Naive thymus-derived CD4-positive, alpha-beta T cell (primary cell): Measurements from ENCODE around the gene DNMT3A. TPM values are rescaled to one million over a fixed set of nuclear protein-coding genes. Genes with fewer than 3 reads are reported as not detected.

Experiments
- ATAC-seq: fragments of 150-1000 bp; cut with Tn5 transposase; 2 replicates; pipeline ENCODE4 v1.10.0; 2021; ENCODE audit warnings: mild to moderate bottlenecking, moderate library complexity
- CTCF ChIA-PET: fragments of 350-600 bp; sonication (Branson Sonifier 250); formaldehyde crosslinking; loops from one replicate; lab custom pipeline; 2021; ENCODE audit warnings: antibody characterized with exemption; lab: Charles Lee
- POLR2A ChIA-PET: fragments of 350-600 bp; sonication (Branson Sonifier 250); formaldehyde crosslinking; loops from one replicate; lab custom pipeline; 2021; ENCODE audit warnings: antibody characterized with exemption, inconsistent platforms; lab: Charles Lee
- DNase-seq, 9 donors: peaks; one replicate each; pipeline versions ENCODE4 v3.0.0 to v3.0.0-alpha.2; 2020 to 2022; ENCODE audit warnings: mixed read lengths in 1 of 9
- H3K27ac ChIP-seq: one replicate; pipeline ENCODE4 v1.7.0; 2013; ENCODE audit warnings: mild to moderate bottlenecking, low read depth, low read length, moderate library complexity
- H3K27me3 ChIP-seq, 2 donors: one replicate each; pipeline ENCODE4 v1.7.0; 2013; ENCODE audit warnings: low read length in 2 of 2, mild to moderate bottlenecking in 2 of 2, moderate library complexity in 2 of 2; ENCODE audit not compliant: control insufficient read depth in 2 of 2, insufficient read depth in 2 of 2
- H3K36me3 ChIP-seq, 3 experiments: 1 replicate in 2 of 3; 2 replicates in 1 of 3; pipeline ENCODE4 v1.7.0; 2013; ENCODE audit warnings: low read length in 3 of 3, mild to moderate bottlenecking in 3 of 3, moderate library complexity in 1 of 3; ENCODE audit not compliant: insufficient read depth in 3 of 3, control insufficient read depth in 2 of 3
- H3K4me1 ChIP-seq, 2 donors: one replicate each; pipeline ENCODE4 v1.7.0; 2013; ENCODE audit warnings: low read length in 2 of 2, mild to moderate bottlenecking in 2 of 2, moderate library complexity in 1 of 2; ENCODE audit not compliant: control insufficient read depth in 2 of 2, insufficient read depth in 2 of 2
- H3K4me3 ChIP-seq: 2 replicates; pipeline ENCODE4 v1.7.0; 2013; ENCODE audit warnings: mild to moderate bottlenecking, low read length
- H3K9me3 ChIP-seq, 3 experiments: 1 replicate in 2 of 3; 2 replicates in 1 of 3; pipeline ENCODE4 v1.7.0; 2013; ENCODE audit warnings: low read length in 3 of 3; ENCODE audit not compliant: control insufficient read depth in 2 of 3
- H3K27ac Mint-ChIP-seq, 9 donors: one replicate each; pipeline ENCODE4 v1.8.0; 2020 to 2022; ENCODE audit warnings: mixed read lengths in 9 of 9, mild to moderate bottlenecking in 8 of 9, moderate library complexity in 5 of 9, inconsistent platforms in 2 of 9
- H3K27me3 Mint-ChIP-seq, 5 donors: one replicate each; pipeline ENCODE4 v1.8.0; 2021 to 2022; ENCODE audit warnings: mixed read lengths in 5 of 5, mild to moderate bottlenecking in 1 of 5
- H3K36me3 Mint-ChIP-seq, 5 donors: one replicate each; pipeline ENCODE4 v1.8.0; 2020 to 2022; ENCODE audit warnings: mixed read lengths in 5 of 5, mild to moderate bottlenecking in 3 of 5, inconsistent platforms in 1 of 5
- H3K4me1 Mint-ChIP-seq, 7 donors: one replicate each; pipeline ENCODE4 v1.8.0; 2020 to 2022; ENCODE audit warnings: mixed read lengths in 7 of 7, mild to moderate bottlenecking in 3 of 7, inconsistent platforms in 1 of 7
- H3K4me3 Mint-ChIP-seq, 10 donors: one replicate each; pipeline ENCODE4 v1.8.0; 2020 to 2022; ENCODE audit warnings: mild to moderate bottlenecking in 10 of 10, mixed read lengths in 10 of 10, moderate library complexity in 6 of 10, inconsistent platforms in 2 of 10
- H3K9me3 Mint-ChIP-seq, 11 donors: one replicate each; pipeline ENCODE4 v1.8.0; 2020 to 2022; ENCODE audit warnings: mixed read lengths in 11 of 11, mild to moderate bottlenecking in 4 of 11, inconsistent platforms in 1 of 11, moderate library complexity in 1 of 11
- intact Hi-C, 2 donors: fragments of 100-400 bp; cut with micrococcal nuclease; formaldehyde crosslinking; loops; one replicate each; pipeline ENCODE4 v1.15.1; 2023
- polyA plus RNA-seq, 2 donors: library from polyadenylated mRNA; unstranded; fragments of 300-500 nt; fragmentation: Illumina TruSeq; gene quantifications; one replicate each; pipeline ENCODE4 v1.2.3, GENCODE V29; 2021
- total RNA-seq, 6 experiments: library from RNA in 5 of 6; stranded (reverse) in 5 of 6; gene quantifications; 1 replicate in 5 of 6; 2 replicates in 1 of 6; pipeline ENCODE4 v1.2.3 and lab custom pipeline; 2021 to 2026

The DNMT3A gene
- total and polyA plus RNA-seq, 7 experiments from 2014 or later: 19.4 to 117 (median 80.7) TPM

DNA sequence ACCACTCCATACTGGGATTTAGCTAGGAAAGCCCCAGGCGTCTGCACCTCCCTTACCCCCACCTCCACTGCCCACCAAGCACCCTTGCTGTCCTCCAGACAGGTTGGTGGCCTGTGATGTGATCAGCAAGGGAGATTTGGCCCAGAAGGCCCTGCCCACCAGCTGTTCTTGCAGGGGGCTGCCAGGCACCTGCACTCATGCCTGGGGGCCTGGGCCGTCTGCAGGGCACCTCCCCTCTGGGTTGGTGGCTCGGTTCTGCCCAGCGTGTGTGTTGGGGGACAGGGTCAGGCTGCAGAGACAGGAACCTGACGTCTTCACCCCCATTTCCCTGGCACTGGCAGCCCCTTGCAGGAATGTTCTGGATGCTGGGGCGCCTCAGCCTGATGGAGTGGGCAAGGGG, 5.8 kb downstream of the DNMT3A start:
- H3K27ac Mint-ChIP-seq: peak overlapping the region in 8 of 9 donors; percentile 62 to 96 (median 91)

DNA sequence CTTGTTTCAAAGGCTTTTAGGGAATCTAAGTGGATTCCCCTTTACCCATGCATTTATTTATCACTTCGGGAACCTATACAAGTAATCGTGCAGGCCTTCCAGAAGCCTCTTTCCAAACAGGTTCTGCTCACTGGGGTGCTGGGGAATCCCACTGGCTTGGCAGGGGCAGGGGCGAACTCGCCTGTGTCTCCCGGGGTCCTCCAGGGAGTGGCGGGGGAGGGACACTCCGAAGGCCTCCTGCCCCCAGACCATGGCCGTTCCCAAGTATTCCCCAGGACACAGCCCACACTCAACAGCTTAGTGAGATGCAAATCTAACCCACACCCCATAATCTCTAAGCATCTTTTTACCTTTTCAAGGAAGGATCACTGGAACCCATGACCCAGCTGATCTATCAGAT, 6.5 kb downstream of the DNMT3A start:
- Histone ChIP-seq H3K27ac (peak overlapping the region; percentile 51), H3K27me3 (no peaks in the 10 kb centered on the region), H3K4me1 (peaks cover 13 to 67% of the 10 kb centered on the region in 2 donors), H3K36me3 (no peaks in the 10 kb centered on the region), H3K9me3 (no peaks in the 10 kb centered on the region), H3K4me3 (no peak overlapping the region)
- Mint-ChIP-seq H3K27ac (peak overlapping the region; percentile 56 to 95 (median 85)), H3K4me3 (peak overlapping the region in 7 of 10 donors; percentile 21 to 81 (median 62)), H3K4me1 (peaks cover 66 to 96% (median 89%) of the 10 kb centered on the region in 7 donors), H3K9me3 (peaks cover 0 to 1% (median 0%) of the 10 kb centered on the region in 11 donors), H3K36me3 (peaks cover 0 to 10% (median 4%) of the 10 kb centered on the region in 5 donors), H3K27me3 (no peaks in the 10 kb centered on the region)
- POLR2A ChIA-PET: interaction anchor here (0.6 to 3.3 kb wide), 4 partner anchors 21 to 163 kb away, joined by 4 to 25 read pairs (median 6); no protein-coding TSS in a partner anchor
- ATAC-seq (no peak), DNase-seq (no peak)
- intact Hi-C loops: loop anchor here in 1 of 2 donors (2.0 to 5.0 kb wide), 2 partner anchors 20 to 33 kb away; no protein-coding TSS in a partner anchor
- CTCF ChIA-PET: interaction anchor here (0.7 kb wide), 1 partner anchor 43 kb away, joined by 3 read pairs; no protein-coding TSS in a partner anchor

More for the DNA sequence above, 5.8 kb downstream of the DNMT3A start:
- Mint-ChIP-seq H3K9me3 (no peaks in the 10 kb centered on the region), H3K27me3 (no peaks in the 10 kb centered on the region), H3K36me3 (peaks cover 0 to 10% (median under 1%) of the 10 kb centered on the region in 5 donors), H3K4me3 (peak overlapping the region in 5 of 10 donors; percentile 7 to 81 (median 67)), H3K4me1 (peaks cover 66 to 89% (median 83%) of the 10 kb centered on the region in 7 donors)
- DNase-seq: no peak
- ChIA-PET CTCF (interaction anchor here (1.7 kb wide), 1 partner anchor 14 kb away, joined by 3 read pairs; no protein-coding TSS in a partner anchor), POLR2A (interaction anchor here (0.9 to 3.3 kb wide), 4 partner anchors 21 to 85 kb away, joined by 4 to 25 read pairs (median 6); no protein-coding TSS in a partner anchor)
- peak overlapping the region; percentile 51 for H3K27ac ChIP-seq
- no peaks in the 10 kb centered on the region for H3K36me3 ChIP-seq
- no peak overlapping the region for H3K4me3 ChIP-seq
- intact Hi-C loops: loop anchor here (2.0 to 5.0 kb wide), 2 partner anchors 21 to 34 kb away; no protein-coding TSS in a partner anchor
- H3K9me3 ChIP-seq: no peaks in the 10 kb centered on the region
- H3K27me3 ChIP-seq: no peaks in the 10 kb centered on the region
- no peak for ATAC-seq
- H3K4me1 ChIP-seq: peaks cover 13 to 67% of the 10 kb centered on the region in 2 donors

DNA sequence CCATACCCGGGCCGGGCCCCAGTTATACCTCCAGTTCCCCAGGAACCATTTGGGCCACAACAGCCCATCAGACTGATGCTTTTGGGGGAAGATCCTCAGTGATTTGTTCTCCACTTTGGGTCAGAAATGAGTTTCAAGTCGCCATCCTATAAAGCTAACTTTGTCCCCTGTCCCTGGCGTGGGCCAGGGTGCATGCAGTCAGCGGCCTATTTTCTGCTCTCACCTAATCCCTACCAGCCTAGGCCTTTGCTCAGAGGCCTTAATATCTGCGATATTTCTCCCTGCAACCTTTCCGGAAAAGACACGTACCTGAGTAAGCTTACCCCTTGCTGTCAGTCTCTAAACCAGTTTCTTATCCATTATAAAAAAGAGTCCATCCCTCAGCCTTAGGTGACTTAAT, 7.2 kb downstream of the DNMT3A start:
- H3K36me3 Mint-ChIP-seq: peaks cover 0 to 17% (median 10%) of the 10 kb centered on the region in 5 donors
- H3K9me3 Mint-ChIP-seq: peaks cover 0 to 1% (median 0%) of the 10 kb centered on the region in 11 donors
- no peaks in the 10 kb centered on the region for H3K27me3 ChIP-seq
- H3K4me1 ChIP-seq: peaks cover 13 to 63% of the 10 kb centered on the region in 2 donors
- intact Hi-C loops: loop anchor here in 1 of 2 donors (2.0 kb wide), 1 partner anchor 20 kb away; no protein-coding TSS in a partner anchor
- no peak overlapping the region for H3K4me3 ChIP-seq
- H3K4me3 Mint-ChIP-seq: peak overlapping the region; percentile 15 to 81 (median 61)
- POLR2A ChIA-PET: interaction anchor here (0.6 to 1.7 kb wide), 6 partner anchors 20 to 162 kb away, joined by 3 to 8 read pairs (median 4); no protein-coding TSS in a partner anchor
- H3K27me3 Mint-ChIP-seq: no peaks in the 10 kb centered on the region
- ATAC-seq (no peak), DNase-seq (no peak)
- no peaks in the 10 kb centered on the region for H3K9me3 ChIP-seq
- H3K4me1 Mint-ChIP-seq: peaks cover 66 to 99% (median 92%) of the 10 kb centered on the region in 7 donors
- peak overlapping the region; percentile 51 for H3K27ac ChIP-seq
- H3K36me3 ChIP-seq: no peaks in the 10 kb centered on the region
- CTCF ChIA-PET: interaction anchor here (1.0 to 2.1 kb wide), 2 partner anchors 26 to 42 kb away, joined by 4 to 7 read pairs; no protein-coding TSS in a partner anchor
- H3K27ac Mint-ChIP-seq: peak overlapping the region; percentile 50 to 95 (median 85)

DNA sequence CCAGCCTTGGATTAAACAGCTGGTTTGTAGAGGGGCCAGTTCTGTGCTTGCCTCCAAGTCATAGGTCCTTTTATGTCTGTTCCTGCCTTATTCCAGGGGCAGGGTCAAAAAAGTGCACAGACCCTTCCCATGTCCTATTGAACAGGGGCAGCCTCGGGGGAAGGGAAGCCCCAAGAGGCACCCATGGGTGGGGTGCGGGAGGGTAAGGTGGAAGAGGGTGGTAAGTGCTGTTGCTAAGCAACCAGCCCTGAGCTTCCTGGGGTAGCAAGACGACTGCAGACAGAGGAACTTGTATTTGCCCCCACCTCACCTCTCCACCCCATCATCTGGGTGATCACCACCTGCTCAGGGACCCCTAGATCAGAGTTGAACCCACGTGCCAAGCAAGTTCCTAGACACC, 7.7 kb downstream of the DNMT3A start:
- Mint-ChIP-seq H3K27ac (peak overlapping the region; percentile 50 to 95 (median 85)), H3K36me3 (peaks cover 0 to 18% (median 9%) of the 10 kb centered on the region in 5 donors), H3K9me3 (peaks cover 0 to 1% (median 0%) of the 10 kb centered on the region in 11 donors), H3K4me1 (peaks cover 61 to 96% (median 89%) of the 10 kb centered on the region in 7 donors), H3K27me3 (no peaks in the 10 kb centered on the region), H3K4me3 (peak overlapping the region in 8 of 10 donors; percentile 44 to 81 (median 62))
- peak; percentile 58 for ATAC-seq
- Histone ChIP-seq H3K36me3 (no peaks in the 10 kb centered on the region), H3K27ac (peak overlapping the region; percentile 51), H3K27me3 (no peaks in the 10 kb centered on the region), H3K4me3 (no peak overlapping the region), H3K9me3 (no peaks in the 10 kb centered on the region), H3K4me1 (peaks cover 13 to 58% of the 10 kb centered on the region in 2 donors)
- ChIA-PET CTCF (interaction anchor here (0.6 to 2.1 kb wide), 3 partner anchors 13 to 42 kb away, joined by 3 to 7 read pairs (median 4); no protein-coding TSS in a partner anchor), POLR2A (interaction anchor here (0.6 to 1.7 kb wide), 8 partner anchors 17 to 60 kb away, joined by 3 to 6 read pairs (median 4); no protein-coding TSS in a partner anchor)
- DNase-seq: peak in 5 of 9 donors; percentile 30 to 53 (median 47)
- intact Hi-C loops: loop anchor here in 1 of 2 donors (2.0 kb wide), 1 partner anchor 19 kb away; no protein-coding TSS in a partner anchor

DNA sequence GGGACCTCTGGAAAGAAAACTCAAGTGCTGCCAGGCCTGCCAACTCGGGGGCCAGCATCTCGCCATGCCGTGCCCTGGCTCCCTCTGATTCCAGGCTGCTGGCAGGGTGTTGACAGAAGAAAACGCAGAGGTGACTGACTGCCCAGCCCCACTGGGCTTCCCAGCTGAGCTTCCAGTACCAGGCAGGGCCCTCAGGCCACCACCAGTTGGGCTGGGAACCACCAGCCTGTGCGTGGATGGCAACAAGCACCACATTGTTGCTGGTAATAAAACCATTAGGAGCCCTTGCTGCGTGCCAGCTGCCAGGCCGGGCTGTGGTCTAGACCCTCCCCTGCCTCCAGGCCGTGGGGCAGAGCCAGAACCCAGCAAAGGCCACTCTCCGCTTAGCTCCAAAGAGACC, 9.2 kb downstream of the DNMT3A start:
- ChIA-PET CTCF (interaction anchor here (0.5 to 2.1 kb wide), 4 partner anchors 24 to 1036 kb away, joined by 3 to 7 read pairs (median 3); no protein-coding TSS in a partner anchor), POLR2A (no interaction called here)
- no peak for ATAC-seq
- Mint-ChIP-seq H3K27ac (peak overlapping the region; percentile 4 to 88 (median 60)), H3K9me3 (peaks cover 0 to 7% (median 3%) of the 10 kb centered on the region in 11 donors), H3K4me1 (peaks cover 51 to 87% (median 77%) of the 10 kb centered on the region in 7 donors), H3K4me3 (peak overlapping the region in 4 of 10 donors; percentile 31 to 64 (median 35)), H3K36me3 (peaks cover 3 to 23% (median 15%) of the 10 kb centered on the region in 5 donors), H3K27me3 (no peaks in the 10 kb centered on the region)
- DNase-seq: no peak
- H3K36me3 ChIP-seq: peaks cover 0 to 3% (median 0%) of the 10 kb centered on the region in 3 experiments
- no peak overlapping the region for H3K4me3 ChIP-seq
- no peaks in the 10 kb centered on the region for H3K27me3 ChIP-seq
- H3K9me3 ChIP-seq: no peaks in the 10 kb centered on the region
- peaks cover 13 to 44% of the 10 kb centered on the region in 2 donors for H3K4me1 ChIP-seq
- intact Hi-C loops: no loop called here
- no peak overlapping the region for H3K27ac ChIP-seq

DNA sequence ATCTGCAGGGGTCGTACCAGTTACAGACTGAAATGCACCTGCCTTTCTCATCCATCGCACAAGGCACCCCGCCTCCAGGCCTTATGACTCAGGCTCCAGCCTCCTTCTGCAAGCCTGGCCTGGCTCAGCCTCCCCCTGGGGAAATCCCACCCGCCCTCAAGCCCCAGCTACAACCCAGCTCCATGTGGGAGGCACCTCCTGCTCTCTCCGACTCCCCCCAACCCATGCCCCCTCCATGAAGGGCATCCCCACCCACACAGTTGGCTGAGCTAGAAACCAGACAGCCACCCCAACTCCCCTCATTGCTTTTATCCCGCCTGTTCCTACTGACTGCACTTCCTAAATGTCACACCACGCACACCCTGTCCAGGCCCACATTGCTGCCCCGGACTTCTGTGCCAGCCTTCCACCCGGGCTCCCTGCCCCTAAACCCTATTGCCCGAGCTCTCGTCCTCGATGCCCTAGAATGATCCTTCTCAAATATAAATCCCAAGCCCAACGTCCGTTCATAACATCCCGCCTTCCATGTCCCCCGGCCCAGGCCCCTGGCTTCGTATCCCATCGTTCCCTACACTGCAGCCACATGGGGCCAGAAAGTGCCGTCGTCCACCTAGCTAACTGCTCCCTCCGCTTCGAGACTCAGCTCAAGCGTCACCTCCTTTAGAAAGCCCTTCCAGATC, 9.9 kb downstream of the DNMT3A start:
- CTCF ChIA-PET: interaction anchor here (0.5 to 1.4 kb wide), 4 partner anchors 17 to 244 kb away, joined by 3 to 5 read pairs (median 4); no protein-coding TSS in a partner anchor
- peak in 1 of 9 donors; percentile 65 for DNase-seq
- POLR2A ChIA-PET: interaction anchor here (1.4 to 1.9 kb wide), 2 partner anchors 23 to 30 kb away, joined by 3 to 8 read pairs; no protein-coding TSS in a partner anchor
- Histone ChIP-seq H3K4me1 (peaks cover 13 to 37% of the 10 kb centered on the region in 2 donors), H3K36me3 (peaks cover 0 to 9% (median 0%) of the 10 kb centered on the region in 3 experiments), H3K9me3 (peaks cover 0 to 7% (median under 1%) of the 10 kb centered on the region in 3 experiments), H3K4me3 (no peak overlapping the region), H3K27me3 (no peaks in the 10 kb centered on the region), H3K27ac (no peak overlapping the region)
- peaks cover 43 to 84% (median 70%) of the 10 kb centered on the region in 7 donors for H3K4me1 Mint-ChIP-seq
- intact Hi-C loops: no loop called here
- H3K4me3 Mint-ChIP-seq: peak overlapping the region in 1 of 10 donors; percentile 26
- peak overlapping the region in 8 of 9 donors; percentile 42 to 88 (median 72) for H3K27ac Mint-ChIP-seq
- H3K9me3 Mint-ChIP-seq: peaks cover 0 to 12% (median 8%) of the 10 kb centered on the region in 11 donors
- ATAC-seq: no peak
- H3K27me3 Mint-ChIP-seq: no peaks in the 10 kb centered on the region
- peaks cover 10 to 30% (median 22%) of the 10 kb centered on the region in 5 donors for H3K36me3 Mint-ChIP-seq
